NOMO-1 treated with dmso at 0.1 percent for 144 hours (cell line): ENCODE measurements around the gene ZNF155.

ENCODE experiments used
- DNase-seq: peaks from one replicate; lab custom pipeline; 2025; ENCODE audit not compliant: unreplicated experiment; lab: John Stamatoyannopoulos, UW

Gene ZNF155

GRCh38 chr19:44003461-44004009 is 19.5 kb downstream of the ZNF155 start:
- DNase-seq = peak; percentile 19

DNA sequence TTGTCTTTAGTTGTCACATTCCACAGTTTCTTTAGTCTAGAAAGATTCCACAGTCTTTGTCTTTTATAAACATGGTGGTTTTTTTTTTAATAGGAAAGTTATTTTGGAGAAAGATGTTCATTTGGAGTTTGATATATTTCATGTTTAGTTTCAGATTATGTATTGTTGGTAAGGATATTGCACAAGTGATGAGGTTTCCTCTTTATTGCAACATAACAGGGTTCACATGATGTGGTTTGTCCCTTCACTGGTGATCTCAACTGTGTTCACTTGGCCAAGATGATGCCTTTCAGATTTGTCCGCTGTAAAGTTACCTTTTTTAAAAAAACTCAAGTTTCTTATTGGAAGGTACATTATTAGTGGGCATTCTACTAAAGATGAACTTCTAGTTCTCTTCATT is 22.0 kb downstream of the ZNF155 start:
- no peak for DNase-seq

DNA sequence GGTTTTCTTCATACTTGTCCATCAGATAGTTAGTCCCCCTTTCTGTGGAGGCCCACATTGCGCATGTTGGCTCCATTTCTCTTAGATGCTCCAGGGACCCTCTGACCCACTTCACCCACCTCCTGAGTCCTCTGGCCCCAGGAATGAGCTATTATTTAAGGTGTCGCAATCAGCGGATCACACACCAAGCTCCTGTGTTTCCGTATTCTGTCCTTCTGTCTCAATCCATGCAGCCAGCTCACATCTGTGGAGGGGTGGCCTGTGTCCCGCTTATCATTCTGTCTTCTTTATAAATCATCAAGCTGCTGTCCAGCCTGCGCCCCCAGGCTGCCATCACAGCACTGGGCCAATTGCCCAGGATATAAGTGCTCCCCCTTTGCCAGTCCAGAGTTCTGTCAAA is 23.5 kb downstream of the ZNF155 start:
- DNase-seq = no peak

DNA sequence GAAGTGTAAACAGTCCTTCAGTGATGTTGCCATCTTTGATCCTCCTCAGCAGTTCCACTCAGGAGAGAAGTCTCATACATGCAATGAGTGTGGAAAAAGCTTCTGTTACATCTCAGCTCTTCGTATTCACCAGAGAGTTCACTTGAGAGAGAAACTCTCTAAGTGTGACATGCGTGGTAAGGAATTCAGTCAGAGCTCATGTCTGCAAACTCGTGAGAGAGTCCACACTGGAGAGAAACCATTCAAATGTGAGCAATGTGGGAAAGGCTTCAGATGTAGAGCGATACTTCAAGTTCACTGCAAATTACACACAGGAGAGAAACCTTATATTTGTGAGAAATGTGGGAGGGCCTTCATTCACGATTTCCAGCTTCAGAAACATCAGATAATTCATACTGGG is 26.5 kb downstream of the ZNF155 start:
- DNase-seq = no peak

DNA sequence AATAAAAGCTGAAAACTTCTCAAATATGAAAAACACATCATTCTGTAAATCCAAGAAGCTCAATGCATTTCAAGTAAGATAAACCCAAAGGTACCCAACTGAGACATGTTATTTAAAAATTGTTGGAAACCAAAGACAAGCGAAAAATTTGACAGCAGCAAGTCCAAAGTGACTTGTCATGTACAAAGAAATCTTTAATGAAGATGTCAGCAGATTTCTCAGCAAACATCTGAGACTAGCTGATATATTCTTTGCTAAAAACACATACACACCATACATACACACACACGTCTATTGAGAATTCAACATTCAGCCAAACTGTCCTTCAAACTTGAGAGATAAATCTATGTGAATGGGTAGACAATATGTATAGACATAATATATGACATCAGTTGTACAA is 35.5 kb downstream of the ZNF155 start:
- DNase-seq = no peak

DNA sequence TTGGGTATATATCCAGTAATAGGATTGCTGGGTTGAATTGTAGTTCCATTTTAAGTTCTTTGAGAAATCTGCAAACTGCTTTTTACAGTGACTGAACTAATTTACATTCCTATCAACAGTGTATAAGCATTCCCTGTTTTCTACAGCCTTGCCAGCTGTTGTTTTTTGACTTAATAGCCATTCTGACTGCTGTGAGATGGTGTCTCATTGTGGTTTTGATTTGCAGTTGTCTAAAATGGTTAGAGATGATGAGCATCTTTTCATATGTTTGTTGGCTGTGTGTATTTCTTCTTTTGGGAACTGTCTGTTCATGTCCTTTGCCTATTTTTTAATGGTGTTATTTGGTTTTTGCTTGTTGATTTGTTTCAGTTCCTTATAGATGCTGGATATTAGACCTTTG is 37.2 kb downstream of the ZNF155 start:
- no peak for DNase-seq

- no peak for DNase-seq
Measured at GRCh38 chr19:44024900-44025216, 40.9 kb downstream of the ZNF155 start.

DNA sequence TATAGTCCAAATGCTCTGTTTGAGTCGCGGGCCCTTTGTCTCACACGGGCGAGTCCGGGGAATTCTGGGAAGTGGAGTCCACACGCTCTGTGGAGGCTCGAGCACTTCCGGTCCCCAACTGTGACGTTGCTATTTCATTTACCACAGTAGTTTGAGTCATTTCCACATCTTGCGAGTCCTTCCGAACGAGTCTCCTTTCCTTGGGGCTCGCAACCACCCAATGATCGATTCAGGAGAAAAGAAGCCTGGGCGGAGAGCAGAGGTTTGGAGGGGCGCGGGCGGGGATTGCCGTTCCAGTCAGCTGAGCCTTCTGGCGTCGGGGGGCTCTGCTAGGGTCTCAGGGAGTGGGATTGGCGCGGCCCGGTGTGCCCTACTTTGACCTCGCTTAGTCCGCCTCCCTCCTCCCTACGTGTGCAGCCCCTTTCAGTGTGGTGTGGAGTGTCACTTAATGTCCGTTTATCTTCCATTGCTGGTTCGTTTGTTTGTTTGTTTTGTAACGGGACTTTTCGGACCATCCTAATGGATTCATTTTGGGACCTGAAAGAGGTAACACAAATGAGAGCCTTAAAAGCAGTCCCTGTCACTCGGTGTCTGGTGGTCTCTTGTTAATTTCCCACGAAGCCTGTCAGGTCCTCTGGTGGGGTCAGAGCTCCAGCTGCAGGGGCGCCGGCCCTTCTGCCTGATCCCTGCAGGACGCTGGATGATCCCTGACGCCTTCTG is 41.4 kb downstream of the ZNF155 start, which contains the start of gene ZNF222:
Gene ZNF222, plus strand, starts transcription at position 163 of the 720 bp plus-strand sequence. Its CDS starts 58 bp downstream, at position 221.
- DNase-seq = peak; percentile 75

DNA sequence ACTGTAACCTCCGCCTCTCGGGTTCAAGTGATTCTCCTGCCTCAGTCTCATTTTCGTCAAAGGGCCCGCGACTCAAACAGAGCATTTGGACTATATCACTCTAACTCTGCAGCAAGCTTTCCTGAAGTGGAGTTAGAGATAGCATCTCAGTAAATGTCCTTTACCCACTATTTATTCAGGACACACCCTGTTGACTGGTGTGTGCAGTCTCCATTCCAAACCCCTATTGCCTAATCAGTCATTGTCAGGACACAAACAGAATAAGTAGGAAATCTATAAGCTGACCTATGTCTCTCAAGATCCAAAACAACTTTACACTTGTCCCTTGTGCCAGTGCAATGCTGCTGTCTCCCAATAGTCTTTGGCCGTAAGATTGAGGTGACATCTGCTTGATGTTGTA is 42.6 kb downstream of the ZNF155 start:
- no peak for DNase-seq

- DNase-seq = no peak
Measured at GRCh38 chr19:44032001-44032610, 48.1 kb downstream of the ZNF155 start.

GRCh38 chr19:44042147-44042546 is 58.2 kb downstream of the ZNF155 start:
- DNase-seq = no peak
